ENCODE data around the gene CACNA2D3.

GRCh38 chr3:54378184-54378583 lies 255.8 kb downstream of the CACNA2D3 start:
- no peak for TF ChIP-seq EZH2 (IDR thresholded peaks at IDR 0.05; ENCODE audit: insufficient read depth, poor library complexity, severe bottlenecking)
- TF ChIP-seq EZH2phosphoT487 (IDR thresholded peaks at IDR 0.05; ENCODE audit: insufficient read depth, low read depth) = no peak
